ENCODE measurements around the gene CLBA1.

GRCh38 chr14:105012171-105012985 is 26.8 kb downstream of the CLBA1 start:
- TF ChIP-seq, protein P1, sequence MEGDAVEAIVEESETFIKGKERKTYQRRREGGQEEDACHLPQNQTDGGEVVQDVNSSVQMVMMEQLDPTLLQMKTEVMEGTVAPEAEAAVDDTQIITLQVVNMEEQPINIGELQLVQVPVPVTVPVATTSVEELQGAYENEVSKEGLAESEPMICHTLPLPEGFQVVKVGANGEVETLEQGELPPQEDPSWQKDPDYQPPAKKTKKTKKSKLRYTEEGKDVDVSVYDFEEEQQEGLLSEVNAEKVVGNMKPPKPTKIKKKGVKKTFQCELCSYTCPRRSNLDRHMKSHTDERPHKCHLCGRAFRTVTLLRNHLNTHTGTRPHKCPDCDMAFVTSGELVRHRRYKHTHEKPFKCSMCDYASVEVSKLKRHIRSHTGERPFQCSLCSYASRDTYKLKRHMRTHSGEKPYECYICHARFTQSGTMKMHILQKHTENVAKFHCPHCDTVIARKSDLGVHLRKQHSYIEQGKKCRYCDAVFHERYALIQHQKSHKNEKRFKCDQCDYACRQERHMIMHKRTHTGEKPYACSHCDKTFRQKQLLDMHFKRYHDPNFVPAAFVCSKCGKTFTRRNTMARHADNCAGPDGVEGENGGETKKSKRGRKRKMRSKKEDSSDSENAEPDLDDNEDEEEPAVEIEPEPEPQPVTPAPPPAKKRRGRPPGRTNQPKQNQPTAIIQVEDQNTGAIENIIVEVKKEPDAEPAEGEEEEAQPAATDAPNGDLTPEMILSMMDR (conservative IDR thresholded peaks at IDR 0.05; ENCODE audit: low read depth in 2 of 2), result peak in 1 of 2 experiments; percentile 29; a peak in 3 of 4 replicates
- TF ChIP-seq JUNB (IDR thresholded peaks at IDR 0.05; ENCODE audit: unreplicated experiment) (no peak), EZH2phosphoT487 (IDR thresholded peaks at IDR 0.05; ENCODE audit: unreplicated experiment) (no peak), EZH2 (IDR thresholded peaks at IDR 0.05; ENCODE audit: low read depth, unreplicated experiment) (no peak), ZNF462 (CRISPR knock-in tag; IDR thresholded peaks at IDR 0.05) (no peak)
- TF ChIP-seq, protein P2, sequence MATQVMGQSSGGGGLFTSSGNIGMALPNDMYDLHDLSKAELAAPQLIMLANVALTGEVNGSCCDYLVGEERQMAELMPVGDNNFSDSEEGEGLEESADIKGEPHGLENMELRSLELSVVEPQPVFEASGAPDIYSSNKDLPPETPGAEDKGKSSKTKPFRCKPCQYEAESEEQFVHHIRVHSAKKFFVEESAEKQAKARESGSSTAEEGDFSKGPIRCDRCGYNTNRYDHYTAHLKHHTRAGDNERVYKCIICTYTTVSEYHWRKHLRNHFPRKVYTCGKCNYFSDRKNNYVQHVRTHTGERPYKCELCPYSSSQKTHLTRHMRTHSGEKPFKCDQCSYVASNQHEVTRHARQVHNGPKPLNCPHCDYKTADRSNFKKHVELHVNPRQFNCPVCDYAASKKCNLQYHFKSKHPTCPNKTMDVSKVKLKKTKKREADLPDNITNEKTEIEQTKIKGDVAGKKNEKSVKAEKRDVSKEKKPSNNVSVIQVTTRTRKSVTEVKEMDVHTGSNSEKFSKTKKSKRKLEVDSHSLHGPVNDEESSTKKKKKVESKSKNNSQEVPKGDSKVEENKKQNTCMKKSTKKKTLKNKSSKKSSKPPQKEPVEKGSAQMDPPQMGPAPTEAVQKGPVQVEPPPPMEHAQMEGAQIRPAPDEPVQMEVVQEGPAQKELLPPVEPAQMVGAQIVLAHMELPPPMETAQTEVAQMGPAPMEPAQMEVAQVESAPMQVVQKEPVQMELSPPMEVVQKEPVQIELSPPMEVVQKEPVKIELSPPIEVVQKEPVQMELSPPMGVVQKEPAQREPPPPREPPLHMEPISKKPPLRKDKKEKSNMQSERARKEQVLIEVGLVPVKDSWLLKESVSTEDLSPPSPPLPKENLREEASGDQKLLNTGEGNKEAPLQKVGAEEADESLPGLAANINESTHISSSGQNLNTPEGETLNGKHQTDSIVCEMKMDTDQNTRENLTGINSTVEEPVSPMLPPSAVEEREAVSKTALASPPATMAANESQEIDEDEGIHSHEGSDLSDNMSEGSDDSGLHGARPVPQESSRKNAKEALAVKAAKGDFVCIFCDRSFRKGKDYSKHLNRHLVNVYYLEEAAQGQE (IDR thresholded peaks at IDR 0.05; ENCODE audit: unreplicated experiment), result no peak

Measured in GM23338 (cell line).